Measurements from ENCODE around the gene KRTAP12-3. TPM values are rescaled to one million over a fixed set of nuclear protein-coding genes. Genes with fewer than 3 reads are reported as not detected.

KRTAP12-3 gene
- not detected for total RNA-seq

DNA sequence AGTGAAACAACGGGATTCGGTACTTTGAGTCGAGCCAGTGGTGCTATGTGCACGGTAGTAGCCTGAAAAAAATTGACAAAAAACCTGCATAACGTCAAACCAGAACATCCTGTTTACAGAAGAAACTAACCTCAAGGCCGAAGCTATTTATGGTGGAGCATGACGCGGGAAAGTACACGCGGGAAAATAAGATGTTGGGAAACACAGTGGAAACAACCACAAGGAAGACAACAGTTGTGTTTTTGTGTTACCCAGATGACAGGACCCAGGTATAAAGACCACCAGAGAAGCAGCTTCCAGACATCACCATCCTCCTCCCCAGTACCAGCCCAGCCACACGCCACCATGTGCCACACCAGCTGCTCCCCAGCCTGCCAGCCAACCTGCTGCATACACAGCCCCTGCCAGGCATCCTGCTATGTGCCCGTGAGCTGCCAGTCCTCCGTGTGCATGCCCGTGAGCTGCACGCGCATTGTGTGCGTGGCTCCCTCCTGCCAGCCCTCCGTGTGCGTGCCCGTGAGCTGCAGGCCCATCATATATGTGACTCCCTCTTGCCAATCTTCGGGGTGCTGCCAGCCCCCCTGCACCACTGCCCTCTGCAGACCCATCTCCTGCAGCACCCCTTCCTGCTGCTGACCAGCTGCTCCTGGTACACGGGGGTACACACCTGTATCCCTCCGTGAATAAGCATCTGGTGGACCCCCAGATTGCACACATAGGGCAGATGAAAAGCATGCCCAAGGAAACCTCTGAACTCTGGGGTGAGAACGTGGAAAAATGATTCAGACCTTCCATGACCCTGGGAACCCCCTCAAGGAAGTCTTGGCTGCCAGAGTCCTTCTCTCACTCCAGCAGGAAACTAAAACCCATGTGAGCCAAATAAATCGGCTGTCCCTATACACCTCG lies at the start of gene KRTAP12-3:
KRTAP12-3 (plus strand) TSS at position 298 of the 906 bp plus-strand sequence; CDS start at position 346, 48 bp downstream.

GRCh38 chr21:44612029-44612486 lies 45.7 kb upstream of the KRTAP12-3 start, which contains the start of gene KRTAP10-8:
Gene KRTAP10-8 (plus strand): TSS chr21:44612079. CDS start chr21:44612101, 22 bp downstream.

DNA sequence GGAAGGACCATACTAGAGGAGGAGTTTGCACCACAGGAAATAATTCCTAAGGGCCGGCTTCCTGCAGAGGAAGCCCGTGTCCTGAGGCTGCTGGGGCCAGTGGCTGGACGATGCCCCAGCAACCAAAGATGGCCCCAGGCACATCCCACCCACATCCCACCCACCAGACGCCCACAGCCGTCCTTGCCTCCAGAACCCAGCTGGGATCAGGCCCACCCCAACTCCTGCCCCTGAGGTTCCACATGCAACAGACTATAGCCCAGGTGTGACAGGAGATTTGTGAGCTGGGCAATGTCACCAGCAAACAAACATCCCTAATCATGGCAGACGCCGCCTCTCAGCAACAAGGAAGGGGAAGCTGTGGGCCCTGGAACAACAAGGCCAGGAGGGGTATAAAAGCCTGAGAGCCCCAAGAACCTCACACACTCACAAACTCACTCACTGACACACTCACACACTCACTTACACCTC lies 31.0 kb upstream of the KRTAP12-3 start, which contains the start of gene KRTAP10-9:
KRTAP10-9 (plus strand) TSS at position 421 of the 471 bp plus-strand sequence. CDS start 79 bp downstream, outside the sequence.

DNA sequence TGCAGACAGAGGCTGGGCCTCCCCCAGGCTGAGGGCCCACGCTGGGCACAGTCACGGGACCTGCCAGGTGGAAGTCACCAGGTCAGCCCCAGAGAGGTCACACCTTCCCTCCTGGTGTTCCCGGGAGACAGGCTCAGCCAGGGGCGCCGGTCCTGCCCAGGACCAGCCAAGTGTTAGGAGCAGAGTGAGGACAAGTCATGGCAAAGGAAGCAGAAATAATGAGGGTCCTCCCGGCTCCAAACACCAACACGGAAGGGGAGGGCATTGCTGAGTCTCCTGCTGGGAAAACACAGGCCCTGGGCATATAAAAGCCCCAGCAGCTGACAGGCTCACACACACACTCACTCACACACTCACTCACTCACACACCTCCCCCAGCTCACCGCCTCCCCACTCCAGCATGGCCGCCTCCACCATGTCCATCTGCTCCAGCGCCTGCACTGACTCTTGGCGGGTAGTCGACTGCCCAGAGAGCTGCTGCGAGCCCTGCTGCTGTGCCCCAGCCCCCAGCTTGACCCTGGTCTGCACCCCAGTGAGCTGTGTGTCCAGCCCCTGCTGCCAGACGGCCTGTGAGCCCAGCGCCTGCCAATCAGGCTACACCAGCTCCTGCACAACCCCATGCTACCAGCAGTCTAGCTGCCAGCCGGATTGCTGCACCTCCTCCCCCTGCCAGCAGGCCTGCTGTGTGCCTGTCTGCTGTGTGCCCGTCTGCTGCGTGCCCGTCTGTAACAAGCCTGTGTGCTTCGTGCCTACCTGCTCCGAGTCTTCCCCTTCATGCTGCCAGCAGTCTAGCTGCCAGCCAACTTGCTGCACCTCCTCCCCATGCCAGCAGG lies 20.5 kb upstream of the KRTAP12-3 start, which contains the start of gene KRTAP10-10:
KRTAP10-10 (plus strand) TSS at position 339 of the 833 bp plus-strand sequence; CDS start at position 401, 62 bp downstream.

GRCh38 chr21:44646366-44647221 lies 11.1 kb upstream of the KRTAP12-3 start, which contains the start of gene KRTAP10-11:
Gene KRTAP10-11 (plus strand): TSS chr21:44646414. CDS start chr21:44646459, 45 bp downstream.

DNA sequence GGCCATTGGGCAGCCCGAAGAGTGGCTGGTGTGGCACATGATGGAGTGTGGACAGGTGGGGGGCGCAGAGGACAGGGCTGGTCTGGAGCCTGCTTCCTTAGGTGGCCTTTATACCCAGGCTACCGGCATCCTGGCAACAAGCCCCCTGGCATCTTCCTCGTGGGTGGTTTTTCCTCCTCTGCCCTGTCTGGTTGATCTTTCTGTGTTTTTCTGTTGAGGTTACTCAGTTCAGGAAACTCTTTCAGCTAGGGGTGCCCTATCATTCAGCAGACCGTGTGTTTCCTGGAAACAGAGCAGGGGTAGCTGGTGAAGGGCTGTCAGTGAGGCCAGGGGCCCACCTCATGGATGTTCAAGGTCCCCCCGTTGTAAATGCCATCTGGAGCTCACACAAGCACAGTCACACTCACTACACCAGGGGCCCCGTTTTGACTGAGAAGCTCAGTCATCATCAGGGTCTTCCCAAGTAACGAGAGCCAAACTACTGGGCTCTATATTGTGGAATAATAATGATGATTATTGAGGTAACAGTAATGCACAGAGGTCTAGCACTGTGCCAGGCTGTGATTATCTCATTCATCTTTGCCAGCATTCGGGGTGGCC lies 3.1 kb upstream of the KRTAP12-3 start, which contains the start of gene KRTAP12-4:
KRTAP12-4 (minus strand) TSS at position 84 of the 600 bp plus-strand sequence; CDS start at position 39, 45 bp downstream.

GRCh38 chr21:44666401-44667320 lies 8.9 kb downstream of the KRTAP12-3 start, which contains the start of gene KRTAP12-2:
Gene KRTAP12-2 (minus strand): TSS chr21:44666927. CDS start chr21:44666886, 41 bp downstream.

GRCh38 chr21:44681861-44682579 lies 24.3 kb downstream of the KRTAP12-3 start, which contains the start of gene KRTAP12-1:
Gene KRTAP12-1 (minus strand): TSS chr21:44682163. CDS start chr21:44682123, 40 bp downstream.

DNA sequence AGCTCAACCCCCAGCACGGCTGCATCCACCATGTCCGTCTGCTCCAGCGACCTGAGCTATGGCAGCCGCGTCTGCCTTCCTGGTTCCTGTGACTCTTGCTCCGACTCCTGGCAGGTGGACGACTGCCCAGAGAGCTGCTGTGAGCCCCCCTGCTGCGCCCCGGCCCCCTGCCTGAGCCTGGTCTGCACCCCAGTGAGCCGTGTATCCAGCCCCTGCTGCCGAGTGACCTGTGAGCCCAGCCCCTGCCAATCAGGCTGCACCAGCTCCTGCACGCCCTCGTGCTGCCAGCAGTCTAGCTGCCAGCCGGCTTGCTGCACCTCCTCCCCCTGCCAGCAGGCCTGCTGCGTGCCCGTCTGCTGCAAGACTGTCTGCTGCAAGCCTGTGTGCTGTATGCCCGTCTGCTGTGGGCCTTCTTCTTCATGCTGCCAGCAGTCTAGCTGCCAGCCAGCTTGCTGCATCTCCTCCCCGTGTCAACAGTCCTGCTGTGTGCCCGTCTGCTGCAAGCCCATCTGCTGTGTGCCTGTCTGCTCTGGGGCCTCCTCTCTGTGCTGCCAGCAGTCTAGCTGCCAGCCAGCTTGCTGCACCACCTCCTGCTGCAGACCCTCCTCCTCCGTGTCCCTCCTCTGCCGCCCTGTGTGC lies 39.6 kb downstream of the KRTAP12-3 start, which contains the start of gene KRTAP10-12:
KRTAP10-12 (plus strand) TSS at position 1 of the 639 bp plus-strand sequence; CDS start at position 31, 30 bp downstream.

Small RNA genes lying within 50 kb of the gene (small RNA-seq; reads per million reads assigned to genes)
- not detected for gene KRTAP12-6P (ENCODE audit: low replicate concordance)

Other genes with a start within 250 kb of the KRTAP12-3 start
- gene LRRC3, start 202.4 kb upstream of the KRTAP12-3 start, total RNA-seq = 13.5 TPM
- not detected for gene KRTAP10-1, start 117.7 kb upstream of the KRTAP12-3 start, total RNA-seq
- not detected for gene KRTAP10-2, start 106.4 kb upstream of the KRTAP12-3 start, total RNA-seq
- gene KRTAP10-3, start 99.1 kb upstream of the KRTAP12-3 start, total RNA-seq = not detected
- not detected for gene KRTAP10-4, start 84.2 kb upstream of the KRTAP12-3 start, total RNA-seq
- not detected for gene KRTAP10-5, start 77.3 kb upstream of the KRTAP12-3 start, total RNA-seq
- not detected for gene KRTAP10-6, start 65.4 kb upstream of the KRTAP12-3 start, total RNA-seq
- not detected for gene KRTAP10-7, start 57.3 kb upstream of the KRTAP12-3 start, total RNA-seq
- gene KRTAP10-8, start 45.9 kb upstream of the KRTAP12-3 start, total RNA-seq = not detected
- gene KRTAP10-9, start 30.8 kb upstream of the KRTAP12-3 start, total RNA-seq = not detected
- not detected for gene KRTAP10-10, start 20.6 kb upstream of the KRTAP12-3 start, total RNA-seq
- not detected for gene KRTAP10-11, start 11.5 kb upstream of the KRTAP12-3 start, total RNA-seq
- gene KRTAP12-4, start 3.3 kb upstream of the KRTAP12-3 start, total RNA-seq = not detected
- gene KRTAP12-2, start 9.0 kb downstream of the KRTAP12-3 start, total RNA-seq = not detected
- not detected for gene KRTAP12-1, start 24.2 kb downstream of the KRTAP12-3 start, total RNA-seq
- gene KRTAP10-12, start 39.2 kb downstream of the KRTAP12-3 start, total RNA-seq = not detected
- not detected for gene TSPEAR, start 53.6 kb downstream of the KRTAP12-3 start, total RNA-seq
- 119 TPM for gene UBE2G2, start 143.9 kb downstream of the KRTAP12-3 start, total RNA-seq
- 47.3 TPM for gene SUMO3, start 160.1 kb downstream of the KRTAP12-3 start, total RNA-seq
- 68.5 TPM for gene PTTG1IP, start 215.8 kb downstream of the KRTAP12-3 start, total RNA-seq